ENCODE measurements around the gene NOS3. TPM values are rescaled to one million over a fixed set of nuclear protein-coding genes. Genes with fewer than 3 reads are reported as not detected.

The NOS3 gene
- total RNA-seq, 2 donors from 2014 or later: 4.0 to 4.2 TPM

- no peak for TF ChIP-seq CTCF (IDR thresholded peaks at IDR 0.05)
- Histone ChIP-seq H3K27ac (no peak overlapping the region), H3K36me3 (no peaks in the 10 kb centered on the region), H3K27me3 (no peaks in the 10 kb centered on the region), H3K9me3 (no peaks in the 10 kb centered on the region), H3K4me3 (no peak overlapping the region), H3K9ac (ENCODE audit: low read depth in 2 of 2, low read length in 2 of 2) (no peak overlapping the region), H3K4me1 (no peaks in the 10 kb centered on the region)
- intact Hi-C loops (cut with DNase I): no loop called here
- DNase-seq: no peak
Observed at GRCh38 chr7:150999497-151000230, 8.8 kb downstream of the NOS3 start.

- intact Hi-C loops (cut with DNase I): no loop called here
- Histone ChIP-seq H3K4me1 (no peaks in the 10 kb centered on the region), H3K9me3 (no peaks in the 10 kb centered on the region), H3K9ac (ENCODE audit: low read depth in 2 of 2, low read length in 2 of 2) (no peak overlapping the region), H3K27me3 (no peaks in the 10 kb centered on the region), H3K27ac (no peak overlapping the region), H3K4me3 (no peak overlapping the region), H3K36me3 (no peaks in the 10 kb centered on the region)
- TF ChIP-seq CTCF (IDR thresholded peaks at IDR 0.05): no peak
- no peak for DNase-seq
Observed at GRCh38 chr7:151000897-151001495, 10.2 kb downstream of the NOS3 start.

GRCh38 chr7:151001546-151001945 is 10.7 kb downstream of the NOS3 start:
- Histone ChIP-seq H3K27me3 (no peaks in the 10 kb centered on the region), H3K36me3 (no peaks in the 10 kb centered on the region), H3K9me3 (no peaks in the 10 kb centered on the region), H3K4me3 (no peak overlapping the region), H3K4me1 (no peaks in the 10 kb centered on the region), H3K9ac (ENCODE audit: low read depth in 2 of 2, low read length in 2 of 2) (no peak overlapping the region), H3K27ac (no peak overlapping the region)
- DNase-seq: no peak
- TF ChIP-seq CTCF (IDR thresholded peaks at IDR 0.05): no peak
- intact Hi-C loops (cut with DNase I): no loop called here

- no peak for DNase-seq
- intact Hi-C loops (cut with DNase I): no loop called here
- no peak for TF ChIP-seq CTCF (IDR thresholded peaks at IDR 0.05)
Observed at GRCh38 chr7:151003572-151003971, 12.8 kb downstream of the NOS3 start.

DNA sequence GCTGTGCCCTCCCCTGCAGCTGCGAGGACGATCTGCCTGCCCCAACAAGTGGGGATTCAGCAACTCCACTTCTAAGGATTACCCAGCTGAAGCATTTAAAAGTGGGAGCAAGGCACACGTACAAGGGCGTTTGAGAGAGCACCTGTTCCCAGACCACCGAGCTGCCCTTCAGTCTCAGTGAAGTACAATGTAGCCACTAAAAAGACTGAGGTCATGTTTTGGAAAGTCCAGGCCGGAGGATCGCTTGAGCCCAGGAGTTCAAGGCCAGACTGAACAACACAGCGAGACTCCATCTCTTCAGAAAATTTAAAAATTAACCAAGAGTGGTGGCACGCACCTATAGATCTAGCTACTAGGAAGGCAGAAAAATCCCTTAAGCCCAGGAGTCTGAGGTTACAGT is 14.7 kb downstream of the NOS3 start:
- no peak for TF ChIP-seq CTCF (IDR thresholded peaks at IDR 0.05)
- Histone ChIP-seq H3K4me3 (no peak overlapping the region), H3K36me3 (no peaks in the 10 kb centered on the region), H3K27me3 (no peaks in the 10 kb centered on the region), H3K9me3 (no peaks in the 10 kb centered on the region), H3K27ac (no peak overlapping the region), H3K9ac (ENCODE audit: low read depth in 2 of 2, low read length in 2 of 2) (no peak overlapping the region), H3K4me1 (no peaks in the 10 kb centered on the region)
- no peak for DNase-seq
- intact Hi-C loops (cut with DNase I): no loop called here

More at GRCh38 chr7:151003572-151003971, 12.8 kb downstream of the NOS3 start:
- no peaks in the 10 kb centered on the region for H3K9me3 ChIP-seq
- no peaks in the 10 kb centered on the region for H3K27me3 ChIP-seq
- no peaks in the 10 kb centered on the region for H3K36me3 ChIP-seq
- H3K4me3 ChIP-seq: no peak overlapping the region
- no peak overlapping the region for H3K27ac ChIP-seq
- H3K9ac ChIP-seq (ENCODE audit: low read depth in 2 of 2, low read length in 2 of 2): no peak overlapping the region
- H3K4me1 ChIP-seq: no peaks in the 10 kb centered on the region

All from colonic mucosa (tissue), 4 donors.